Measurements from ENCODE around the gene CNTN1.

The CNTN1 gene

GRCh38 chr12:40768125-40768864 is 76.1 kb downstream of the CNTN1 start:
- POLR2A ChIA-PET, result no interaction called here
- CTCF ChIA-PET, result no interaction called here
- DNase-seq (ENCODE audit: extremely low spot score), result no peak
- no peak for TF ChIP-seq L3MBTL2 (conservative IDR thresholded peaks at IDR 0.05)
- no peak for TF ChIP-seq SUZ12 (IDR thresholded peaks at IDR 0.05)
- no peak for TF ChIP-seq ARNT (IDR thresholded peaks at IDR 0.05)

- no peak for DNase-seq (ENCODE audit: extremely low spot score)
- TF ChIP-seq ZNF384 (IDR thresholded peaks at IDR 0.05), result no peak
- TF ChIP-seq TARDBP (IDR thresholded peaks at IDR 0.05), result no peak
- no peak for TF ChIP-seq L3MBTL2 (conservative IDR thresholded peaks at IDR 0.05)
- TF ChIP-seq FOXA1 (IDR thresholded peaks at IDR 0.05), result no peak
- ChIA-PET POLR2A (no interaction called here), CTCF (no interaction called here)
These were observed 77.6 kb downstream of the CNTN1 start for GRCh38 chr12:40769846-40770245.

GRCh38 chr12:40770781-40771180 is 78.5 kb downstream of the CNTN1 start:
- no peak for DNase-seq (ENCODE audit: extremely low spot score)
- ChIA-PET POLR2A (no interaction called here), CTCF (no interaction called here)
- no peak for TF ChIP-seq TARDBP (IDR thresholded peaks at IDR 0.05)
- TF ChIP-seq SUZ12 (IDR thresholded peaks at IDR 0.05), result no peak
- TF ChIP-seq LEF1 (IDR thresholded peaks at IDR 0.05; ENCODE audit: borderline replicate concordance), result no peak
- TF ChIP-seq ELF4 (IDR thresholded peaks at IDR 0.05), result no peak
- TF ChIP-seq ZNF384 (IDR thresholded peaks at IDR 0.05), result no peak

- TF ChIP-seq L3MBTL2 (conservative IDR thresholded peaks at IDR 0.05) (no peak), LEF1 (IDR thresholded peaks at IDR 0.05; ENCODE audit: borderline replicate concordance) (no peak), TARDBP (IDR thresholded peaks at IDR 0.05) (no peak), ARNT (IDR thresholded peaks at IDR 0.05) (no peak), FOXM1 (IDR thresholded peaks at IDR 0.05; ENCODE audit: borderline replicate concordance) (no peak), ELF4 (IDR thresholded peaks at IDR 0.05) (no peak), FOXK2 (IDR thresholded peaks at IDR 0.05) (no peak), SUZ12 (IDR thresholded peaks at IDR 0.05) (no peak), CTBP1 (IDR thresholded peaks at IDR 0.05; ENCODE audit: borderline replicate concordance) (no peak), FOXA1 (IDR thresholded peaks at IDR 0.05) (no peak), BHLHE40 (IDR thresholded peaks at IDR 0.05; ENCODE audit: borderline replicate concordance) (no peak), HDGF (IDR thresholded peaks at IDR 0.05; ENCODE audit: borderline replicate concordance) (no peak), NFRKB (IDR thresholded peaks at IDR 0.05) (no peak), PKNOX1 (IDR thresholded peaks at IDR 0.05) (no peak), ZNF384 (IDR thresholded peaks at IDR 0.05) (no peak), SP1 (IDR thresholded peaks at IDR 0.05) (no peak)
- CTCF ChIA-PET, result no interaction called here
- POLR2A ChIA-PET, result no interaction called here
- DNase-seq (ENCODE audit: extremely low spot score), result no peak
These were observed 83.4 kb downstream of the CNTN1 start for GRCh38 chr12:40775661-40776060.

- ChIA-PET POLR2A (no interaction called here), CTCF (no interaction called here)
- DNase-seq (ENCODE audit: extremely low spot score), result no peak
- TF ChIP-seq HDGF (IDR thresholded peaks at IDR 0.05; ENCODE audit: borderline replicate concordance), result no peak
- TF ChIP-seq CTBP1 (IDR thresholded peaks at IDR 0.05; ENCODE audit: borderline replicate concordance), result no peak
- TF ChIP-seq SP1 (IDR thresholded peaks at IDR 0.05), result no peak
- no peak for TF ChIP-seq FOXK2 (IDR thresholded peaks at IDR 0.05)
- no peak for TF ChIP-seq NFRKB (IDR thresholded peaks at IDR 0.05)
- no peak for TF ChIP-seq FOXM1 (IDR thresholded peaks at IDR 0.05; ENCODE audit: borderline replicate concordance)
- no peak for TF ChIP-seq LEF1 (IDR thresholded peaks at IDR 0.05; ENCODE audit: borderline replicate concordance)
- no peak for TF ChIP-seq BHLHE40 (IDR thresholded peaks at IDR 0.05; ENCODE audit: borderline replicate concordance)
- TF ChIP-seq SUZ12 (IDR thresholded peaks at IDR 0.05), result no peak
- no peak for TF ChIP-seq PKNOX1 (IDR thresholded peaks at IDR 0.05)
- TF ChIP-seq FOXA1 (IDR thresholded peaks at IDR 0.05), result no peak
- no peak for TF ChIP-seq L3MBTL2 (conservative IDR thresholded peaks at IDR 0.05)
- TF ChIP-seq ELF4 (IDR thresholded peaks at IDR 0.05), result no peak
- no peak for TF ChIP-seq TARDBP (IDR thresholded peaks at IDR 0.05)
- TF ChIP-seq ZNF384 (IDR thresholded peaks at IDR 0.05), result no peak
- TF ChIP-seq ARNT (IDR thresholded peaks at IDR 0.05), result no peak
These were observed 91.9 kb downstream of the CNTN1 start for GRCh38 chr12:40784102-40784501.

GRCh38 chr12:40788276-40788675 is 96.0 kb downstream of the CNTN1 start:
- no peak for DNase-seq (ENCODE audit: extremely low spot score)
- ChIA-PET POLR2A (no interaction called here), CTCF (no interaction called here)
- TF ChIP-seq LEF1 (IDR thresholded peaks at IDR 0.05; ENCODE audit: borderline replicate concordance) (no peak), PKNOX1 (IDR thresholded peaks at IDR 0.05) (no peak), CTBP1 (IDR thresholded peaks at IDR 0.05; ENCODE audit: borderline replicate concordance) (no peak), BHLHE40 (IDR thresholded peaks at IDR 0.05; ENCODE audit: borderline replicate concordance) (no peak), ARNT (IDR thresholded peaks at IDR 0.05) (no peak), TARDBP (IDR thresholded peaks at IDR 0.05) (no peak), FOXK2 (IDR thresholded peaks at IDR 0.05) (no peak), NFRKB (IDR thresholded peaks at IDR 0.05) (no peak), ZNF384 (IDR thresholded peaks at IDR 0.05) (no peak)

Data from HEK293T (cell line).